Left cardiac atrium (tissue), 4 donors: ENCODE data around the gene PUSL1. TPM values are rescaled to one million over a fixed set of nuclear protein-coding genes. Genes with fewer than 3 reads are reported as not detected.

Source experiments
- ATAC-seq, 2 donors: fragments of 200-7000 bp; cut with Tn5 transposase; one replicate each; pipeline ENCODE4 v1.9.1; 2020; ENCODE audit warnings: mild to moderate bottlenecking in 2 of 2, moderate library complexity in 2 of 2
- DNase-seq: peaks from one replicate; pipeline ENCODE4 v3.0.0-alpha.2; 2020
- intact Hi-C, 2 donors: fragments of 100-400 bp; cut with DNase I; formaldehyde crosslinking; loops; one replicate each; pipeline versions ENCODE4 v1.14.1 to v1.15.1; 2022 to 2023
- total RNA-seq, 2 donors: library from RNA; stranded (reverse); fragmentation: NEBNext Ultra II Directional; extraction: Animal tissue kit (Norgen Biotek cat#: 25700); gene quantifications; one replicate each; pipeline ENCODE4 v1.2.1, GENCODE V29; 2021
- donor health status: DM: no; HTN: yes; CAD: no.
- donor health status: DM: no; HTN: yes; CAD: no; lungs with severe emphysema.
- donor health status: DM: yes; HTN: yes; CAD: no.
- donor health status: Dilated cardiomyopathy.

PUSL1 gene
- total RNA-seq, 2 donors from 2014 or later = 11.4 to 12.2 TPM

GRCh38 chr1:1318777-1319645 is 10.6 kb downstream of the PUSL1 start:
- intact Hi-C loops = no loop called here
- DNase-seq = no peak
- no peak for ATAC-seq

- ATAC-seq (no peak), DNase-seq (no peak)
- intact Hi-C loops = no loop called here
Measured at GRCh38 chr1:1319646-1319941, 11.2 kb downstream of the PUSL1 start.

GRCh38 chr1:1320666-1321448 is 12.5 kb downstream of the PUSL1 start:
- no peak for ATAC-seq
- intact Hi-C loops = no loop called here
- DNase-seq = no peak

GRCh38 chr1:1321477-1321876 is 13.1 kb downstream of the PUSL1 start:
- ATAC-seq (no peak), DNase-seq (no peak)
- intact Hi-C loops = no loop called here

GRCh38 chr1:1322418-1322817 is 14.0 kb downstream of the PUSL1 start:
- DNase-seq (no peak), ATAC-seq (no peak)
- intact Hi-C loops = no loop called here

- DNase-seq = no peak
- intact Hi-C loops = no loop called here
Measured at GRCh38 chr1:1322952-1323351, 14.6 kb downstream of the PUSL1 start.

GRCh38 chr1:1324084-1324523 is 15.7 kb downstream of the PUSL1 start:
- ATAC-seq (no peak), DNase-seq (no peak)
- intact Hi-C loops = no loop called here

More at GRCh38 chr1:1322952-1323351, 14.6 kb downstream of the PUSL1 start:
- no peak for ATAC-seq

GRCh38 chr1:1324524-1325287 is 16.3 kb downstream of the PUSL1 start, which contains the start of the genes CPTP and INTS11:
Gene CPTP (plus strand): TSS chr1:1324802. CDS start chr1:1326911, 2,109 bp downstream.
Gene INTS11 (minus strand): TSS chr1:1324660. CDS start chr1:1324608, 52 bp downstream.
- intact Hi-C loops = no loop called here
- DNase-seq = peak; percentile 97
- peak; percentile 87 to 93 for ATAC-seq

GRCh38 chr1:1325288-1326074 is 17.1 kb downstream of the PUSL1 start:
- intact Hi-C loops = no loop called here
- ATAC-seq (peak in 1 of 2 donors; percentile 38), DNase-seq (no peak)

- no peak for ATAC-seq
- no peak for DNase-seq
- intact Hi-C loops = no loop called here
Measured at GRCh38 chr1:1326075-1326605, 17.7 kb downstream of the PUSL1 start.

GRCh38 chr1:1327291-1327690 is 18.9 kb downstream of the PUSL1 start:
- no peak for ATAC-seq

GRCh38 chr1:1328254-1328653 is 19.9 kb downstream of the PUSL1 start:
- DNase-seq (no peak), ATAC-seq (no peak)
- intact Hi-C loops = no loop called here

More at GRCh38 chr1:1327291-1327690, 18.9 kb downstream of the PUSL1 start:
- intact Hi-C loops = no loop called here
- DNase-seq = no peak

GRCh38 chr1:1329304-1330210 is 21.2 kb downstream of the PUSL1 start:
- ATAC-seq = no peak
- DNase-seq = no peak
- intact Hi-C loops = no loop called here

GRCh38 chr1:1330366-1331067 is 22.1 kb downstream of the PUSL1 start:
- DNase-seq = no peak
- intact Hi-C loops = no loop called here
- ATAC-seq = no peak

GRCh38 chr1:1331068-1331965 is 22.9 kb downstream of the PUSL1 start, which contains the start of gene TAS1R3:
Gene TAS1R3 (plus strand): TSS chr1:1331280. CDS start chr1:1331346, 66 bp downstream.
- intact Hi-C loops = no loop called here
- DNase-seq (no peak), ATAC-seq (no peak)
